ENCODE data around the gene PLCH2. TPM values are rescaled to one million over a fixed set of nuclear protein-coding genes. Genes with fewer than 3 reads are reported as not detected.

The PLCH2 gene
- total RNA-seq, 6 experiments from 2014 or later, result 0.09 to 0.34 (median 0.18) TPM; not detected in 1

- no peak overlapping the region for H3K27ac Mint-ChIP-seq
- H3K36me3 Mint-ChIP-seq (ENCODE audit: low read depth), result no peaks in the 10 kb centered on the region
- TF ChIP-seq, protein P1, sequence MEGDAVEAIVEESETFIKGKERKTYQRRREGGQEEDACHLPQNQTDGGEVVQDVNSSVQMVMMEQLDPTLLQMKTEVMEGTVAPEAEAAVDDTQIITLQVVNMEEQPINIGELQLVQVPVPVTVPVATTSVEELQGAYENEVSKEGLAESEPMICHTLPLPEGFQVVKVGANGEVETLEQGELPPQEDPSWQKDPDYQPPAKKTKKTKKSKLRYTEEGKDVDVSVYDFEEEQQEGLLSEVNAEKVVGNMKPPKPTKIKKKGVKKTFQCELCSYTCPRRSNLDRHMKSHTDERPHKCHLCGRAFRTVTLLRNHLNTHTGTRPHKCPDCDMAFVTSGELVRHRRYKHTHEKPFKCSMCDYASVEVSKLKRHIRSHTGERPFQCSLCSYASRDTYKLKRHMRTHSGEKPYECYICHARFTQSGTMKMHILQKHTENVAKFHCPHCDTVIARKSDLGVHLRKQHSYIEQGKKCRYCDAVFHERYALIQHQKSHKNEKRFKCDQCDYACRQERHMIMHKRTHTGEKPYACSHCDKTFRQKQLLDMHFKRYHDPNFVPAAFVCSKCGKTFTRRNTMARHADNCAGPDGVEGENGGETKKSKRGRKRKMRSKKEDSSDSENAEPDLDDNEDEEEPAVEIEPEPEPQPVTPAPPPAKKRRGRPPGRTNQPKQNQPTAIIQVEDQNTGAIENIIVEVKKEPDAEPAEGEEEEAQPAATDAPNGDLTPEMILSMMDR (IDR thresholded peaks at IDR 0.05), result no peak
- no peak overlapping the region for H3K4me3 Mint-ChIP-seq
- DNase-seq, result no peak
- H3K4me1 Mint-ChIP-seq (ENCODE audit: low read depth), result peaks cover 12% of the 10 kb centered on the region; the same call in 1 of the 2 replicates
- no peaks in the 10 kb centered on the region; the same call in none of the 2 replicates for H3K27me3 Mint-ChIP-seq (ENCODE audit: insufficient read depth)
- H3K9me3 Mint-ChIP-seq, result no peaks in the 10 kb centered on the region
Observed at GRCh38 chr1:2543543-2544092, 67.5 kb downstream of the PLCH2 start.

DNA sequence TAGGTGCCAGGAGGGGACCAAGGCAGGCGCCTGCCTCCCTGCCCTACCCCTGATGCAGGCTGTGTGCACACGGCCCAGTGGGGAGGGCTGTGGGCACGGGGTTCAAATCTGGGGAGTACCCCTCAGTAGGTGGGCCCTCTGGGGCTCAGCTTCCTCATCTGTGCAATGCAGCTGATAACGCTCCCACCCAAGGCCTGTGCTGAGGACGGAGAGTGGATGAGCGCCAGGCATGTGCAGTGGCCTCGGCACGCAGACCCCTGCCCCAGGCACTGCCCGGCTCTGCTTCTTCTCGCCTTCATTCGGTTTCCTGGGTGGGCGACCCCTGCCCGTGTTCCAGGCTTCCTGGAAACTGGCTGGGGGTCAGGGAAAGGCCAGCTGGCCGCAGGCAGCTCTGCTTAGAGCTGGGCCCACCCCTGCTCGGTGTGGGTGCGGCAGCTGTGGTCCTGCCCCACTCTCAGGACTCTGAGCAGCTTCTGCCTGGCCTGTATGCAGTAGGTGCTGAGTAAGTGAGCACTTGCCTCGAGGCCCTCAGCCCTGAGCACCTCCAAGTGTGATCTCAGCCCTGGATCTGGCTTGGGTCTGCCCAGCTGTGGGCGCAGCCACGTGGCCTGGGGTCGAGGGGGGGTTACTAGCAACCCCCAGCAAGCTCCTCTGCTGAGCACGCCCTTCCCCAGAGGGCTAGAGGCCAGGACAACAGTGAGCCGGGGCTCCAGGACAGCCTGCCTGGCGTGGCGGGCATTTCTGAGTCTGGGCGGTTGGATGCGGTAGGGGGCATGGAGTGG, 68.2 kb downstream of the PLCH2 start:
- Mint-ChIP-seq H3K27ac (peak overlapping the region; percentile 9; the same call in 1 of the 2 replicates), H3K36me3 (ENCODE audit: low read depth) (no peaks in the 10 kb centered on the region), H3K4me3 (no peak overlapping the region; the same call in 1 of the 2 replicates), H3K4me1 (ENCODE audit: low read depth) (peaks cover 12% of the 10 kb centered on the region; the same call in 1 of the 2 replicates), H3K27me3 (ENCODE audit: insufficient read depth) (no peaks in the 10 kb centered on the region; the same call in none of the 2 replicates), H3K9me3 (no peaks in the 10 kb centered on the region)
- TF ChIP-seq, protein P1 (IDR thresholded peaks at IDR 0.05), result no peak
- DNase-seq, result no peak

DNA sequence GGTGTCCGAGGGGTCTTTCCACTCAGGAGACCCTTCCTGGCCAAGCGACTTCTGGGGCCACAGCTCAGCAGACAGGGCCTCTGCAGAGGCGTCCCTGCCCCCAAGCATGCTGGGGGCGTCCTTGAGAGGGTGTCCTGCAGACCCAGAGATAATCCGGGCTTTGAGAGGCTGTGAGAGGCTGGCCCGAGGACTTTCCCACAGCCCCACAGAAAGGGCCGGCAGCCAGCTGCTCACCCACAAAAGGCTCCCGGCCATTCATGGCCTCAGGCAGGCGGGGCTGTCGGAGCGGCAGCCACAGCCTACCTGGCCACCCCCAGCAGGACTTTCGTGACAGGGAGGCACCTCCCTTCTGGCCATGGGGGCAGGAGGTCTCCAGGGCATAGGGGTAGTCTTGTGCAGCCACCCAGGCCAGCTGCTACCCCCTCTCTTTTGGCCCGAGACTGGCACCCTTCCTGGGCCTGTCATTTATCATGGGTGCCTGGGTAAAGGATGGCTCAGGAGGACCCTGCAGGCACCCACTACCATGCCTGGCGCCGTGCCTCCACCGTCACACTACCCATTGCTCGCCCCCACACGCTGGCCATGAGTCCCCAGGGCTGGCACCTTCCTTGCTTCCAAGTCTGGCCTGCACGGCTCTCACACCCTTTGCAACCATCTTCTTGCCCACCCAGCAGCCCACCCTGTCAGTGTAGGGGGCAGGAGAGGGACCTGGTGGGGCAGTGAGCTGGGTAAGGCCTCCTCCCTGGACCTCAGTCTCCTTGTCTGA, 69.0 kb downstream of the PLCH2 start:
- H3K27ac Mint-ChIP-seq, result peak overlapping the region; percentile 9; the same call in 1 of the 2 replicates
- no peaks in the 10 kb centered on the region; the same call in none of the 2 replicates for H3K27me3 Mint-ChIP-seq (ENCODE audit: insufficient read depth)
- DNase-seq, result no peak
- H3K4me1 Mint-ChIP-seq (ENCODE audit: low read depth), result peaks cover 12% of the 10 kb centered on the region; the same call in 1 of the 2 replicates
- H3K36me3 Mint-ChIP-seq (ENCODE audit: low read depth), result no peaks in the 10 kb centered on the region
- H3K9me3 Mint-ChIP-seq, result no peaks in the 10 kb centered on the region
- H3K4me3 Mint-ChIP-seq, result no peak overlapping the region
- TF ChIP-seq, protein P1 (IDR thresholded peaks at IDR 0.05), result no peak

GRCh38 chr1:2545754-2546514, 69.8 kb downstream of the PLCH2 start:
- Mint-ChIP-seq H3K27ac (no peak overlapping the region), H3K9me3 (no peaks in the 10 kb centered on the region), H3K36me3 (ENCODE audit: low read depth) (no peaks in the 10 kb centered on the region), H3K27me3 (ENCODE audit: insufficient read depth) (peaks cover under 1% of the 10 kb centered on the region), H3K4me3 (peak overlapping the region; percentile 77), H3K4me1 (ENCODE audit: low read depth) (peaks cover 12% of the 10 kb centered on the region; the same call in 1 of the 2 replicates)
- DNase-seq, result peak; percentile 56
- TF ChIP-seq, protein P1 (IDR thresholded peaks at IDR 0.05), result no peak

All from HFFc6 (cell line).